ENCODE results near the gene SNAI3. TPM values are rescaled to one million over a fixed set of nuclear protein-coding genes. Genes with fewer than 3 reads are reported as not detected.

Gene SNAI3
- total and polyA plus RNA-seq, 10 donors, result 4.8 to 7.8 (median 6.4) TPM

- no peaks in the 10 kb centered on the region for H3K27me3 ChIP-seq (replicated peaks in 1 of 7)
- no peak for DNase-seq
- WGBS, 5 donors, result 89 to 97% (median 91%) methylated on average over 16 of the region's 16 CpGs
- H3K36me3 ChIP-seq, result peaks cover 0 to 98% (median 71%) of the 10 kb centered on the region in 6 donors
- H3K4me1 ChIP-seq, result peaks cover 6 to 34% (median 26%) of the 10 kb centered on the region in 6 donors
- no peaks in the 10 kb centered on the region for H3K9me3 ChIP-seq
- H3K27ac ChIP-seq, result no peak overlapping the region
- no peak for TF ChIP-seq POLR2AphosphoS5 (IDR thresholded peaks at IDR 0.05)
- TF ChIP-seq POLR2A (IDR thresholded peaks at IDR 0.05), result no peak
- no peak for TF ChIP-seq CTCF (IDR thresholded peaks at IDR 0.05 in 8 of 11, conservative IDR thresholded peaks at IDR 0.05 in 3 of 11)
- intact Hi-C loops (cut with DNase I; ENCODE audit: low total_unique reads), result loop anchor here (5.0 to 10.0 kb wide), 2 partner anchors 432 to 480 kb away; partner anchors contain the start of gene ZNF778
- no peak overlapping the region for H3K4me3 ChIP-seq
Measured at GRCh38 chr16:88735121-88735520, 48.8 kb upstream of the SNAI3 start.

GRCh38 chr16:88734361-88734728, 48.0 kb upstream of the SNAI3 start:
- Histone ChIP-seq H3K36me3 (peaks cover 0 to 95% (median 65%) of the 10 kb centered on the region in 6 donors), H3K9me3 (no peaks in the 10 kb centered on the region)
- intact Hi-C loops (cut with DNase I; ENCODE audit: low total_unique reads), result loop anchor here (10.0 kb wide), 1 partner anchor 480 kb away; the partner anchor contains the start of gene ZNF778

GRCh38 chr16:88733630-88734360, 47.5 kb upstream of the SNAI3 start:
- Histone ChIP-seq H3K4me3 (no peak overlapping the region), H3K9me3 (no peaks in the 10 kb centered on the region), H3K4me1 (peaks cover 6 to 22% (median 19%) of the 10 kb centered on the region in 6 donors), H3K36me3 (peaks cover 0 to 91% (median 65%) of the 10 kb centered on the region in 6 donors), H3K27ac (no peak overlapping the region), H3K27me3 (replicated peaks in 1 of 7) (no peaks in the 10 kb centered on the region)
- WGBS, 5 donors, result 87 to 93% (median 88%) methylated on average over 21 to 27 of the region's 27 CpGs
- DNase-seq, result no peak
- intact Hi-C loops (cut with DNase I; ENCODE audit: low total_unique reads), result loop anchor here (10.0 kb wide), 1 partner anchor 481 kb away; the partner anchor contains the start of gene ZNF778
- TF ChIP-seq POLR2A (IDR thresholded peaks at IDR 0.05) (no peak), CTCF (IDR thresholded peaks at IDR 0.05 in 8 of 11, conservative IDR thresholded peaks at IDR 0.05 in 3 of 11) (no peak), POLR2AphosphoS5 (IDR thresholded peaks at IDR 0.05) (peak in 1 of 3 donors; percentile 42)

More at GRCh38 chr16:88734361-88734728, 48.0 kb upstream of the SNAI3 start:
- Histone ChIP-seq H3K27ac (no peak overlapping the region), H3K4me3 (no peak overlapping the region), H3K27me3 (replicated peaks in 1 of 7) (no peaks in the 10 kb centered on the region), H3K4me1 (peaks cover 6 to 28% (median 22%) of the 10 kb centered on the region in 6 donors)
- 93 to 98% (median 96%) methylated on average over 6 to 23 of the region's 23 CpGs for WGBS, 5 donors
- TF ChIP-seq POLR2AphosphoS5 (IDR thresholded peaks at IDR 0.05) (peak in 1 of 3 donors; percentile 44), POLR2A (IDR thresholded peaks at IDR 0.05) (no peak)
- no peak for DNase-seq

- H3K4me1 ChIP-seq, result peaks cover 6 to 13% (median 13%) of the 10 kb centered on the region in 6 donors
- 75 to 91% (median 89%) methylated on average over 6 to 13 of the region's 13 CpGs for WGBS, 5 donors
- intact Hi-C loops (cut with DNase I; ENCODE audit: low total_unique reads), result loop anchor here (10.0 kb wide), 1 partner anchor 482 kb away; the partner anchor contains the start of gene ZNF778
- H3K9me3 ChIP-seq, result no peaks in the 10 kb centered on the region
- no peak for DNase-seq
- no peak for TF ChIP-seq POLR2AphosphoS5 (IDR thresholded peaks at IDR 0.05)
- TF ChIP-seq POLR2A (IDR thresholded peaks at IDR 0.05), result no peak
- TF ChIP-seq CTCF (IDR thresholded peaks at IDR 0.05 in 8 of 11, conservative IDR thresholded peaks at IDR 0.05 in 3 of 11), result no peak
- H3K27ac ChIP-seq, result no peak overlapping the region
- no peaks in the 10 kb centered on the region for H3K27me3 ChIP-seq (replicated peaks in 1 of 7)
- H3K4me3 ChIP-seq, result no peak overlapping the region
- peaks cover 0 to 85% (median 65%) of the 10 kb centered on the region in 6 donors for H3K36me3 ChIP-seq
Measured at GRCh38 chr16:88732961-88733294, 46.6 kb upstream of the SNAI3 start.

Data from spleen (tissue), 11 donors.